ENCODE results near the gene PLEKHA1.

DNA sequence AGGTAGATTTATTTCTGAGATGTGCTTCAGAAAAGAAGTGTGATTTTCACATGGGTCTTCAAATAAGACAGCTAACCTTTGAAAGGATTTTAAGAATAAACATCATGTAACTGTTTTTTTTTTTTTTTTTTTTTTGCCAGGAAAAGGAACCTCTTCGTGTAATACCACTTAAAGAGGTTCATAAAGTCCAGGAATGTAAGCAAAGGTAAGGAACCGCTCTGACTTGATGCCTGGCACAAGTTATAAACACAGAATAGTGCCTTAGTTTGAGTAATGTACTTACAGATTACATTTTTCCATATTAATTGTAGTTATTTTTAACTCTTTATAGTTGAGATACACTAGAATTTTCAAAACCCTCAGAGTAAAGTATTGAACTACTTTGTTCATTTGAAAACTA, 49.6 kb downstream of the PLEKHA1 start:
- TF ChIP-seq POLR2A (IDR thresholded peaks at IDR 0.05) = no peak
- TF ChIP-seq, protein P1, sequence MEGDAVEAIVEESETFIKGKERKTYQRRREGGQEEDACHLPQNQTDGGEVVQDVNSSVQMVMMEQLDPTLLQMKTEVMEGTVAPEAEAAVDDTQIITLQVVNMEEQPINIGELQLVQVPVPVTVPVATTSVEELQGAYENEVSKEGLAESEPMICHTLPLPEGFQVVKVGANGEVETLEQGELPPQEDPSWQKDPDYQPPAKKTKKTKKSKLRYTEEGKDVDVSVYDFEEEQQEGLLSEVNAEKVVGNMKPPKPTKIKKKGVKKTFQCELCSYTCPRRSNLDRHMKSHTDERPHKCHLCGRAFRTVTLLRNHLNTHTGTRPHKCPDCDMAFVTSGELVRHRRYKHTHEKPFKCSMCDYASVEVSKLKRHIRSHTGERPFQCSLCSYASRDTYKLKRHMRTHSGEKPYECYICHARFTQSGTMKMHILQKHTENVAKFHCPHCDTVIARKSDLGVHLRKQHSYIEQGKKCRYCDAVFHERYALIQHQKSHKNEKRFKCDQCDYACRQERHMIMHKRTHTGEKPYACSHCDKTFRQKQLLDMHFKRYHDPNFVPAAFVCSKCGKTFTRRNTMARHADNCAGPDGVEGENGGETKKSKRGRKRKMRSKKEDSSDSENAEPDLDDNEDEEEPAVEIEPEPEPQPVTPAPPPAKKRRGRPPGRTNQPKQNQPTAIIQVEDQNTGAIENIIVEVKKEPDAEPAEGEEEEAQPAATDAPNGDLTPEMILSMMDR (IDR thresholded peaks at IDR 0.05) = no peak

Measured in prostate gland (tissue), 2 donors.